ENCODE data around the gene SULT6B1.
"Not testable (repeated sequence)": the region's sequence is repeated elsewhere in the genome, so short reads cannot be mapped to it uniquely, and the experiment has no call there.

Gene SULT6B1

DNA sequence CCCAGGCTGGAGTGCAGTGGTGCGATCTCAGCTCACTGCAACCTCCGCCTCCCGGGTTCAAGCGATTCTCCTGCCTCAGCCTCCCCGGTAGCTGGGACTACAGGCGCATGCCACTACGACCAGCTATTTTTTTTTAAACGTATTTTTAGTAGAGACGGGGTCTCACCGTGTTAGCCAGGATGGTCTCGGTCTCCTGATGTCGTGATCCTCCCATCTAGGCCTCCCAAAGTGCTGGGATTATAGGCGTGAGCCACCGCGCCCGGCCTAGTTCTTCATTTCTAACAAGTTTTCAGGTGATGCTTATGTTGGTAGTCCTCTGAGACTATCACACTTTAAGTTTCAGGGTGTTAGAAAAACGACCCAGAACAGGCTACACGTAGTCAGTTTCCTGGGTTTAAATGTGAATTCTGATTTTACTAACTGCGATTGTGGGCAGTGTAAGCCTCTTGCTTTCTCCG, 7.4 kb upstream of the SULT6B1 start:
- not testable (repeated sequence) for DNase-seq (ENCODE audit: low read depth)

DNA sequence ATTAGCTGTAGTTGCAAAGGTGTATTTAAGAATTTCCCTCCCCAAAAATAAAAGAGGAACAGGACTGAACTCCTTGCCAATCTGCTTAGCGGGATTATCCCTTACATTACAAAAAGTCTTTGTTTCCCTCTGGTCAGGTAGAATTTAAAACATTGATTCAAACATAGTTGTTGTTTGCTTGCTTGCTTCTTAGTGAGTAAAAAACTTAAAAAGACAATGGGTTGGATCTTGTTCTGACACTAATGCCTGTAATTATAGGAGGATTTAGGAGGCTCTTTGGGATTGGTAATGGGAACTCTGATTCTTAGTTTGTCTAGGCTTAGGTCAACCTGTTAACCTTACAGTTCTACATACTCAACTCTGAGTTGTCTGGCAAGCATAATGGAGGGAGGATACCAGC, 4.1 kb upstream of the SULT6B1 start:
- DNase-seq (ENCODE audit: low read depth): no peak

DNA sequence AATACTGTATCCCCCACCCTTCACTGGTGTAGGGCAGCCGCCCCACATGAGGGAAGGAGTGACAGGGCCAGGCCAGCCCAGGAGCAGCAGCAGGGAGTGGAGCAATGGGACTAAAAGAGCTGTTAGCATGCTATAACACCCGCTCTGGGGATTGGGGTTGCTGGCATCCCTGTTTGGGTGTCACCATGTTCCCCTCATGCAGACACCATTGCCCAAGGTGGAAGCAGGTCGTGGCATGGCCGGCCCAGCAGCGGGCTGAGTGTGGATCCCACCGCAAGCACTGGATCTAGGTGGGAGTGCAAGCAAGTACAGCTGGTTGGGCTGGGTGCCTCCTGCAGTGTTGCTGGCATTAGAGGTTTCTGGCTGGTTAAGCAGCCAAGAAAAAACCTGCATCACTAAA, 3.3 kb upstream of the SULT6B1 start:
- DNase-seq (ENCODE audit: low read depth): no peak

DNA sequence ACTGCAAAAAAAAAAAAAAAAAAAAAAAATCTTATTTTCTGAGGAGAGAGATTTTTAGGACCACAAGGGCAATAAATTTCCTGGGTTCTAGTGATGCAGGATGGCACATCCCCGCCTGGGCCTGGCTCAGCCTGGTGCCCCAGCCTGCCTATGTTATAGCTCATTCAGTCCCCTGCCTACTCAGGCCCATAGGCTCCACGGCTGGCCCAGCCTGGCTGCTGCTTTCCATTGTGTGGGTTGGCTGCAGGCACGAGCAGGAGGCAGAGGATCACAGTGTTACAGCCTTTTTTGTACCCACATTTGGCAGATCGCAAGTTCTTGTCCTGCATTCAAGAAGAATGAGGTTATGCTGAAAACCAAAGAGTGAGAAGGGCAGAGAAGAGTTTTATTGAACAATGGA, 2.8 kb upstream of the SULT6B1 start:
- DNase-seq (ENCODE audit: low read depth): no peak

DNA sequence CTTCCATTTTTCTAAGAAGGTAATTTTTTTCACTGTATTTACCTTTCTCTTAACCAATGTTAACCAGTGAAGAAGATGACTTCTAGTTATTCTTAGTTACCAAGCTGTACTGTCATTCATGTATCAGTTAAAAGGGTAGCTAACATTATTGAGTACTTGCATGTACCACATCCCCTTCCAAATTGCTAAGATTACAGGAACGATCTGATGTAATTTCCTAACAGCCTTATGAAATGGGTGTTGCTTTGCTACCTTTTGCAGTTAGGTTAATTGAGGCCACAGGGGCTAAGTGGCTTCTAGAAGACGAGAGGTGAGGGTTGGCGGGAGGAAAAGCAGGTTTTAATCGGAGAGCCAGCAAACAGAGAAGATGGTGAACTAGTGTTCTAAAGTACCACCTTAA, 1.8 kb upstream of the SULT6B1 start:
- DNase-seq (ENCODE audit: low read depth): no peak

DNA sequence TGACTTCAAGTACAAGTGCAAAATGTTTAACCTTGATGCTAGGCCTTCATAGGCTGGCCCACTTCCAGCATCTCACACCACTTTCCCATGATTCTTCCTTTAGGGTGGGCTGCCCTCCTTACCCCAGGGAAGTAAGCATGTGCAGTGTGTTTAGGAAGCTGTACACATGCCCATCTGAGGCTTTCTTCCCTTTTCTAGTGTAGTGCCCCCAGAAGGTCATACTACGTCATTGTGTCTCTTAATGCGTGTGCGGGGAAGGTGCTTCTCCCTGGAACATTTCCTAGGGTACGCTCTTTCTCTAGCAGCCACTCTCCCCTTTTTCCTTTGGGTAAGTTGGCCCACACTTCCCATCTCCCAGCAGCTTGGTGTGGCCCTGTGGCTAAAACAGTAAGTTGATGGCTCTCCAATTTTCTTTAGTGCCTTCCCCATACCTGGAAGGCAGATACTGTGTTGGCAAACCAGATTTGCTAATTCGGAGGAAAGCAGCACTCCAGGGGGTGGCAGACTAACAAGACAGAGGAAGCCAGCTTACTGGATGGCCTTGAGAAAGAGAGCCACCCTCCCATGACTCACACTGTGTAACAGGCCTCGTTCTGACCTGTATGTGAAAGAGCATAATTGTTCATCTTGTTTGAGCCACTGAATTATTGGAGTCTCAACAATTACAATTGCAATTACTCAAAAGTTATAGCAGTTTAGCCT, 1.1 kb upstream of the SULT6B1 start:
- no peak for DNase-seq (ENCODE audit: low read depth)

DNA sequence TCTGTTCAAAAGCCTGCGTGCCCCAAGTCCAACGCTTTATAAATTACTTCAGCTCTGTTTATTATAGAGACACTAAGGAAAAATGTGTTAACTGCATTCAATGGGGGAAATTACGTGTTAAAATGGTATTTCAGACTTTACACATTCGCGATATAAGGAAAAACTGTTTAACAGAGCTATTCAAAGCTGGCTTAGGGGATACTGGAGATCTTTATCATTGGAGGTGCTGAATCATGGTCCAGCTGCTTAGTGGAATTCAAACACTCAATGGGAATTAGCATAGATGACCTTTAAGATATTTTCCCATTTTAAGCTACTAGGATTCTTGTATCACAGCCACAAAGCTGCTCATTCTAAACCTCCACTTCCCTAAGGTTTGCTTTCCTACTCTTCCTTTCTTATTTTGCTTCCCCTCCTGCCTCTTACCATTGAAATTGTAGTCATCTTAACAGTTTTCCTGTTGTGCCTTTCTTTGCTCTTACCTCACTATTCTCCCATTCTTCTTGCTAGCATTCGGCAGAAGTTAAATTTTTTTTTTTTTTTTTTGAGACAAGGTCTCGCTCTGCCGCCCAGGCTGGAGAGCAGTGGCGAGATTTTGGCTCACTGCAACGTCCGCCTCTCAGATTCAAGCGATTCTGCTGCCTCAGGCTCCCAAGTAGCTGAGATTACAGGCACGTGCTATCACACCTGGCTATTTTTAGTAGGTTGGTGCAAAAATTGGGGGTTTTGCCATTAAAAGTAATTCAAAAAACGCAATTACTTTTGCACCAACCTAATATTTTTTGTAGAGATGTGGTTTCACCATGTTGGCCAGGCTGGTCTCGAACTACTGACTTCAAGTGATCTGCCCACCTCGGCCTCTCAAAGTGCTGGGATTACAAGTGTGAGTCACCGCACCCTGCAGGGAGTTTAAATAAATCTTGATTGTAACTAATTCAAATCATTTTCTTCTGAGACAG, 6.5 kb downstream of the SULT6B1 start:
- no peak for DNase-seq (ENCODE audit: low read depth)

DNA sequence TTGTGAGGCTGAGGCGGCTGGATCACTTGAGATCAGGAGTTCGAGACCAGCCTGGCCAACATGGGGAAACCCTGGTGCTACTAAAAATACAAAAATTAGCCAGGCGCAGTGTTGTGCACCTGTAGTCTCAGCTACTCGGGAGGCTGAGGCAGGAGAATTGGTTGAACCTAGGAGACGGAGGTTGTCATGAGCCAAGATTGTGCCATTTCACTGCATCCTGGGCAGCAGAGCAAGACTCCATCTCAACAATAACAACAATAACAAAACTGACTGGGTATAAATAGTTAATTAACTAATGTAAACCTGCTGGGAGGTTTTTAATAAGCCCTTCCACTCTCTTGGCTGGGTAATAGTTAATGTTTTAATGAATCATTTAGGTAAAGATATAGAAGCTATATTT, 7.8 kb downstream of the SULT6B1 start:
- DNase-seq (ENCODE audit: low read depth): no peak

DNA sequence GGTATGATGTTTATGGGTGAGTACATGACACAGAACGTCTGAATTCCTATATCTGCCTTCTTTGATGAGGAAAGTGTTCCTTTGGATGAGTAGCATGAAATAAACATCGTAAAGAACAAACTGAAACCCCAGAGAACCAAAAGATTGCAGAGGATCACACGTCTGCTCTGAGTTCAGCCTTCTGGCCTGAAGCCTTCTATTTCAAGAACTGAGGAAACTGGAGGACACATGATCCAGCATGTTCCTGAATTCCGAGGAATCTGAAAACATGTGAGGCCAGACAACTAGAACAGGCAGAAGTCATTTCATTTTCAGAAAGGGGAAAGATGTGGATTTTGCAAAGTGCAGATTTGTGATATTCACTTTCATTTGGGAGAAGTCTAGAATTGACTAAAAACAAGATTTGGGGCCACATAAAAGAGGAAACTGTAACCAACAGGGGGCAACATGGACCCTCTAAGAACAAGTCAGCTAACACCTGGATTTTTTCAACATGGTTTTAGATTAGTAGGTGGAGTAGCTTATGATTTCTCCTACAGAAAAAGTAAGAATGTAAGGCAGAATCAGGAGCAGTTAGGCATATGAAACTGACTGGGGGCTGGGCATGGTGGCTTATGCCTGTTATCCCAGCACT, 8.3 kb downstream of the SULT6B1 start:
- DNase-seq (ENCODE audit: low read depth): no peak

DNA sequence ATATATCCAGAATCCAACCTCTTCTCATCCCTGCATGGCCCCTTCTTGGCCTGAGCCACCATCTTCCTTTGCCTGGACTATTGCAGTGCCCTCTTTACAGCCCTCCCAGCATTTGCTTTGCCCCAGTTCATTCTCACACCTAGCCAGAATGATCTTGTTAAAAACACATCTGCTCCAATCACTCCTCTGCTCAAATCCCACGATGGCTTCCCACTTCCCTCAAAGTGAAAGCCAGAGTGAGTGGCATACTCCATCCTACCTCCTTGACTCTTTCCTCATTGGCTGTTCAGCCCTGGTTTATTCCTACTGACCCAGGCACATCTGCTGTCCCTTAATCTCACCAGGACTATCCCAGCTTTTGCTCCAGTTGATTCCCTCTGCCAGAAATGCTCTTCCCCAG, 14.7 kb downstream of the SULT6B1 start:
- no peak for DNase-seq (ENCODE audit: low read depth)

DNA sequence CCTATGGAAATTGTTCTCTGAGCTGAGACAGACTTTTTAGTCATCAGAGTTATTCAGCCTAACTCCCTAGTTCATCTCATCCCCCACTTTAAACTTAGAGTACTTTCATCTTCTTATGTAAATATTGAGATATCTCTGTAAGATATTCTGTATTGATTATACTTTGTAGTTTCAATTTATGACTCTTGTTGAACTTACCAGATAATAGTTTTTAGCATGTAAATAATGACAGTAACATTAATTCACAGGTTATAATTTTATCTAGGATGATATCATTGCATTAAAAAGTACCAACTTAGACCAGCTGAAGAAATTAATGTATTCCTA, 16.9 kb downstream of the SULT6B1 start:
- DNase-seq (ENCODE audit: low read depth): no peak

DNA sequence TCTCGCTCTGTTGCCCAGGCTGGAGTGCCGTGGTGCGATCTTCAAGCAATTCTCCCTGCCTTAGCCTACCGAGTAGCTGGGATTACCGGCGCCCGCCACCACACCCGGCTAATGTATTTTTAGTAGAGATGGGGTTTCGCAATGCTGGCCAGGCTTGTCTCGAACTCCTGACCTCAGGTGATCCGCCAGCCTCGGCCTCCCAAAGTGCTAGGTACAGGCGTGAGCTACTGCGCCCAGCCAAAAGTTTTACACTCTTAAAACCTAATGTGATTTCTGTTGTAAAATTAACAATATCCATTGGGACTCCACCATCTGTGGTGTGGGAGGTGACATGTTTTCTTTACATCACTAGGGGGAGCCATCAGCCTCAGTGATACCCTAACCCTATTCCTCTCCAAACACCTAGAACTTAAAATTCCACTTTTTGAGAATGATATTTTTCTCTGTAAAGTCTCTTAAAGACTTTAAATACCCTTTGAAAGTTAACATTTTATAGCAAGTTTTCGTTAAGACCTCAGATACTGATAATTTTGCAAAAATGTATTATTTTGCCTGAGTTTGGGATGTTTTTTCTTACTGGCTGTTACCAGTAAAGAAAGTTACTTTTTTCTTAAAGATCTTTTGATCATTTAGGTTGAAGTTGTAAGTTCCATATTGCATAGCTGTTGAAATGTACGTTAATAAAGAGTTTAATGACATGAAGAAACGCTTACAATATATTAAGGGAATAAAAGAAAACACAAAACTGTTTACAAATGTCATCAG, 20.1 kb downstream of the SULT6B1 start:
- DNase-seq (ENCODE audit: low read depth): no peak

DNA sequence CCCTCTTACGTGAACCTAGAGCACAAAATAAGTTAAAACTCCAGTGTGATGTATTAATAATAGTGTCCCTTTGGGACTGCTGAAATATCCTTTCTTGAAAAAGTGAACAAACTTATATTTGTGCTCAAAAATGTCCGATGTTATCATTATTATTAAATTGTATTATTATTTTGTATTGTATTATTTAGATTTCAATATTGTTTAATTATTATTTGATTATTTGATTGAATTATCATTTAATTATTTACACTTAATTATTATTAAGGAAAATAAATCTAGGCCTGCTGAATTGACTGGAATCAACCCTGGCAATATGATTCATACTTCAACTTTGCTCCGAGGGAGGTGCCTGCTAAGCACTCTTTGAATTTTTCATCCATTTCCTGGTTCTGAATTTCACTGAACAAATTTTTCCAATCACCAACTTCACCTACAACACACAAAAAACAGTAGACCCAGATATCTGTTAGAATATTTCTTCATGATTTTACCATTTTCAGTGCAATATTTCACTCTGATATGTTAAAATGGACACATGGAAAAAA, 20.8 kb downstream of the SULT6B1 start:
- DNase-seq (ENCODE audit: low read depth): no peak

DNA sequence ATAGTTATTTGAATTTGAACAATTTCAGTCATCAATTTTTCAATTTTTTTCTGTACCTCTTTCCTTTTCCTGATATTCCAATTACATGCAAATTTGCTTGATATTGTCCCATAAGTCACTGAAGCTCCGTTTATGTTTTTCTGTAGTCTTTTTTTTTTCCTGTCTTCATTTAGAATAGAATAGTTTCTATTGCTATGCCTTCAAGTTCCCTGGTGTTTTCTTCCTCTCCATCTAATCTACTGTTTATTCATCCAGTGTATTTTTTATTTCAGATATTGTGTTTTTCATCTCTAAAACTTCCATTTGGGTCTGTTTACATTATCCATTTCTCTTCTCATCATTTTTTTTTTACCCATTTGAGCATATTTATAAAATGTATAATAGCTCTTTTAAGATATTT, 23.7 kb downstream of the SULT6B1 start:
- no peak for DNase-seq (ENCODE audit: low read depth)

DNA sequence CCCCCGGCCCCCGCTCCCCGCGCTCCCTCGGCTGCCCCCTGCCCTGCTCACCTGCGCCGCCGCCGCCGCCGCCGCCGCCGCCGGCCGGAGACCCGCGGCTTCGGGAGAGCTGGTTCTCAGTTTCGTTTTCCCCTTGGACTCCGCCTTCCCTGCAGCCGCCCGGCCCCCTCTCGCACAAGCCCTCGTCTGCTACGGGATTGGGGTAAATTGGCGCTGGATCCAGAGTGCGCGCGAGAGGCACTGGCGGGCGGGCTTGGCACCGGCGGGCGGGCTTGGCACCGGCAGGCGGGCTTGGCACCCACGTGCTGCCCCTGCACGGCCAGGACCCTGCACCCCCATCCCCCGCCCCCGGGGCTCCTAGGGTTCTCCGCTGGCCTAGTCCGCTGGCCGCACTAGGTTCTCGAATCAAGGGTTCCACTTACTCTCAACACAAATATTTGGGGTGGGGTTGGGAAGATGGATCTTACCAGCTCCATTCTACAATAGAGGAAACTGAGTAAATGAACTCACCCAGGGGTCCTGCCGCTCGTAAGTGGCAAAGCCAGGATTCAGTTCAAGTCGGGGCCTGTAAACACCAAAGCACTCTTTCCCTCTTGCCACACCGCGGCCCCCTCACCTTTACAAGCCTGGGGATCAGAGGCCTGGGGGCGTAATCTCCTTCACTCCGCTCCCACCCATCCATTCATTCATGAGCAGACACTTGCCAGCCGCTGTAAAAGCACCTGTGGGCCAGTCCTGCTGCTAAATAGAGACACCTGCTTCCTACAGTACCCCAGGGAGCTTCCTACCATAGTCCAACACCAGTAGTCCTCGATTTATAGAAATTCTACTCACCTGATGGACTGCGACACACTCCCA, 31.4 kb downstream of the SULT6B1 start, which contains the start of gene EIF2AK2:
EIF2AK2 (minus strand) TSS at position 124 of the 858 bp plus-strand sequence. CDS start 9,174 bp downstream, outside the sequence.
- peak; percentile 80 for DNase-seq (ENCODE audit: low read depth)

DNA sequence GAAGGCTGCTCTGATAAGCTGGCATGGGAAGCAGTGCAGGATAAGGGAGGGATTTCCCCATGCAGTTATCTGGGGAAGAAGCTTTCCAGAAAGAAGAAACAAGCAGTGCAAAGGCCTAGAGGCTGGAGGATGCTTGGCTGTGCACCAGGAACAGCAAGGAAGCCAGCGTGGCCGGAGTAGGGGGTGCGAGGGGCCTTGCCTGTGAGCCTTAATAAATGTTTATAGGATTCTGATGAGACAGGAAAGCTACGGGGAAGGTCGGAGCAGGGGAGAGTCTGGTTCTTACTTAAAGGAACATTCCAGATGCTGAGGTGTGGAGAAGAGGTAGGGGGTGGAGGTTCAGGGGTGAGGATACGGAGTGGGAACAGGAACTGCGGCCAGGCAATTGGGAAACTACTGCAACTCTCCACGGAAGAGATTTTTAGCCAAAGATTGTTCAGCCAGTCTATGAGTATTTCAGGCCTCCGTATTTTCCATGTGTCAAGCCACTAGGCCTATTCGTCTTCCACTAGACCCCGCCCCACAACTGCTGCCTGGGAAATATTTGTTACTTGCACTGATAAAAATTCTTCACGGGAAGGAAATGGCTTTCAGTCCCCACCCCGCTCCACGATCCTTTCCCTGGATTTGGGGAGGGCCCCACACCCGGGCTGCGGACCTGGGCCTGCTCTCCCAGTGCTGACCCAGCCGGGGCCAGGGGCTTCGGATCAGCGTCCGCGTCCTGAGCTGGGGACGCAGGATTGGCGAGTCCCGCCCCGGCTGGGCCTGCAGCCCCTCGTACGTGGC, 32.2 kb downstream of the SULT6B1 start:
- DNase-seq (ENCODE audit: low read depth): no peak

DNA sequence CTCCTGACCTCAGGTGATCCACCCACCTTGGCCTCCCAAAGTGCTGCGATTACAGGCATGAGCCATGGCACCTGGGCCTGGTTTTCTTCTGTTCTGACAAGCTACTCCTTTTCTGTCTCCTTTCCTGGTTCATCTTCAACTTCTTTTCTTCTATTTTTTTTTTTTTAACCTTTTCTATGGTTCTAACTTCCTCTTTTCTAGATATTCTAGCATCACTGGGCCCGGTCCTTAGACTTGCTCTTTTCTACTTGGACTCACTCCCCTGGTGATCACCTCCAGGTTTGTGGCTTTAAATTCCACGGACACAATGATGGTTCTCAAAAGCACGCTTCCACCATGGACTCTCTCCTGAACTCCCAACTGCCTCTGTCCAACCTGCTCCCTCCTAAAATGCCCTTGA, 33.7 kb downstream of the SULT6B1 start:
- DNase-seq (ENCODE audit: low read depth): no peak

DNA sequence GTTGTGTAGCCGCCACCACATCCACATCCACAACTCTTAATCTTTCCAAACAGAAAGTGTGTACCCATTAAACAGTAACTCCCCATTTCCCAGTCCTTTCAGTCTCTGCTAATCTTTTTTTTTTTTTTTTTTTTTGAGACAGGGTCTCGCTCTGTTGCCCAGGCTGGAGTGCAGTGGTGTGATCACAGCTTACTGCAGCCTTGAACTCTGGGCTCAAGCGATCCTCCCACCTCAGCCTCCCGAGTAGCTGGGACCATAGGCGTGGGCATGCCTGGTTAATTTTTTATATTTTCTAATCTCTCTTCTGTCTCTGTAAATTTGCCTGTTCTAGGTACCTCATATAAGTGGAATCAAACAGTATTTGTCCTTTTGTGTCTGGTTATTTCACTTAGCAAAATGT, 35.2 kb downstream of the SULT6B1 start:
- DNase-seq (ENCODE audit: low read depth): no peak

DNA sequence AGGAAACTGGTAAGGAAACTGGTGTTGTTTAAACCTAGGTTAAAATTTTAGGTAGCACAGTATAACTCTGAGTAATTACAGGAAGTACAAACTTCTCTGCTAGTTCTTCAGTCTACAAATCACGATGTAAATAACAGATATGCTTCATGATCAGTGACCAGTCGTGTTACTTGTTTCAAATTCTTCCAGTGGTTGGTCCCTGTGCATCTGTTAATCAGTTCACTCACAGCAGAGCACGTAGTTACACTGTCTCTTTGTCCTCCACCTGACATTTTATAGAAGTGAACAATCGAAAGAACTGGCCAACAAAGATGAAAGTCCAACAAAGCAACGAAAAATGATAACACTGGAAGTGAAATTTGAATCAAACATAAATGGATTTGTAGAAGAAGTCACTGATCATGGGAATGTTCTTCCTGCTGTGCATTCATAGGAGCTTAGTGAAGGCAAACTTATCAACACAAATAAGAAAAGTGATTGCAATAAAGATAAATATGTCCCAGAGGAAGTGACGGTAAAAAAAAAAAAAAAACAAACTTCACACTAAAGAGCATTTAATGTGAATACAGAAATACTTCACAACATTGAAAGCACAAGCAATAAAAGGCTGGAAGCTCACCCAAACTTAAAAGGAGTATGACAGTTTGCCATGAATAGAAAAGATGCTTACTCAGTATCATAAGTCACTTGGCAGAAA, 38.7 kb downstream of the SULT6B1 start:
- peak; percentile 6 for DNase-seq (ENCODE audit: low read depth)
